IMR-90 (cell line): ENCODE results near the gene HTT-AS. TPM values are rescaled to one million over a fixed set of nuclear protein-coding genes. Genes with fewer than 3 reads are reported as not detected.

Experiments used
- ATAC-seq: fragments of 200-7000 bp; cut with Tn5 transposase; 2 replicates; pipeline ENCODE4 v1.9.1; 2020; ENCODE audit warnings: low read depth, mild to moderate bottlenecking, moderate library complexity
- BruUV-seq: library from RNA; stranded (reverse); fragments of 400-500 nt; replicated peaks from 2 replicates; lab custom pipeline; 2021; lab: Mats Ljungman, UMichigan
- CTCF ChIA-PET: fragments of 300-600 bp; formaldehyde crosslinking; extraction: SDS; loops from one replicate; lab custom pipeline; 2021; ENCODE audit warnings: antibody characterized with exemption; lab: Yijun Ruan, JAX
- POLR2A ChIA-PET: fragments of 300-600 bp; sonication (Branson Sonifier 250); formaldehyde crosslinking; loops from one replicate; lab custom pipeline; 2022; ENCODE audit warnings: antibody characterized with exemption; ENCODE audit not compliant: unreplicated experiment; lab: Charles Lee
- DNase-seq: peaks from one replicate; pipeline ENCODE4 v3.0.0; 2013
- H2AFZ ChIP-seq: replicated peaks from 2 replicates; pipeline ENCODE3; 2013; ENCODE audit warnings: low read length, mild to moderate bottlenecking; ENCODE audit not compliant: poor library complexity
- H2AK5ac ChIP-seq: 2 replicates; pipeline ENCODE4 v1.6.1; 2013; ENCODE audit warnings: low read depth, low read length, inconsistent platforms
- H2AK9ac ChIP-seq: replicated peaks from 2 replicates; pipeline ENCODE3; 2013; ENCODE audit warnings: mild to moderate bottlenecking, low read depth, low read length, moderate library complexity; ENCODE audit not compliant: poor library complexity
- H2BK120ac ChIP-seq: 2 replicates; pipeline ENCODE4 v1.6.1; 2013; ENCODE audit warnings: low read depth, low read length, inconsistent platforms
- H2BK15ac ChIP-seq: 3 replicates; pipeline ENCODE4 v1.6.1; 2013; ENCODE audit warnings: low read depth, low read length, inconsistent platforms
- H2BK20ac ChIP-seq: 2 replicates; pipeline ENCODE4 v1.6.1; 2013; ENCODE audit warnings: low read depth, mild to moderate bottlenecking, inconsistent platforms, low read length, moderate library complexity
- H2BK5ac ChIP-seq: 2 replicates; pipeline ENCODE4 v1.6.1; 2013; ENCODE audit warnings: mild to moderate bottlenecking, low read depth, low read length, inconsistent platforms; ENCODE audit not compliant: poor library complexity, severe bottlenecking
- H3K14ac ChIP-seq: replicated peaks from 2 replicates; pipeline ENCODE4 v1.6.1; 2013; ENCODE audit warnings: low read depth, low read length, inconsistent platforms
- H3K18ac ChIP-seq: 2 replicates; pipeline ENCODE4 v1.6.1; 2013; ENCODE audit warnings: low read depth, low read length, control low read depth
- H3K23ac ChIP-seq: 2 replicates; pipeline ENCODE4 v1.6.1; 2013; ENCODE audit warnings: low read depth, low read length, inconsistent platforms
- H3K27ac ChIP-seq: 2 replicates; pipeline ENCODE4 v1.5.1; 2013; ENCODE audit warnings: mild to moderate bottlenecking, control low read depth, low read length; ENCODE audit not compliant: insufficient read depth
- H3K27me3 ChIP-seq: 2 replicates; pipeline ENCODE4 v1.6.1; 2013; ENCODE audit warnings: low read length; ENCODE audit not compliant: control insufficient read depth, insufficient read depth
- H3K36me3 ChIP-seq: 2 replicates; pipeline ENCODE4 v1.6.1; 2013; ENCODE audit warnings: low read length, mixed read lengths; ENCODE audit not compliant: control insufficient read depth, insufficient read depth
- H3K4ac ChIP-seq: 2 replicates; pipeline ENCODE4 v1.6.1; 2013; ENCODE audit warnings: low read depth, low read length, inconsistent platforms
- H3K4me1 ChIP-seq: 2 replicates; pipeline ENCODE4 v1.6.1; 2013; ENCODE audit warnings: low read length, mixed read lengths; ENCODE audit not compliant: control insufficient read depth, insufficient read depth
- H3K4me2 ChIP-seq: 2 replicates; pipeline ENCODE4 v1.6.1; 2013; ENCODE audit warnings: low read depth, mild to moderate bottlenecking, control low read depth, low read length, moderate library complexity
- H3K4me3 ChIP-seq: 2 replicates; pipeline ENCODE4 v1.5.1; 2013; ENCODE audit warnings: low read depth, mild to moderate bottlenecking, control low read depth, low read length, moderate library complexity; ENCODE audit not compliant: insufficient read depth
- H3K56ac ChIP-seq: 2 replicates; pipeline ENCODE4 v1.6.1; 2013; ENCODE audit warnings: low read length, inconsistent platforms; ENCODE audit not compliant: insufficient read depth; ENCODE audit errors: extremely low read depth
- H3K79me1 ChIP-seq, 2 experiments: 2 replicates each; pipeline ENCODE4 v1.6.1; 2013; ENCODE audit warnings: low read length in 2 of 2, inconsistent platforms in 1 of 2, low read depth in 1 of 2
- H3K9ac ChIP-seq: 2 replicates; pipeline ENCODE4 v1.6.1; 2013; ENCODE audit warnings: low read depth, low read length, control low read depth
- H3K9me1 ChIP-seq: 2 replicates; pipeline ENCODE4 v1.6.1; 2013; ENCODE audit warnings: low read length, inconsistent platforms; ENCODE audit not compliant: insufficient read depth
- H3K9me3 ChIP-seq: 2 replicates; pipeline ENCODE4 v1.6.1; 2013; ENCODE audit warnings: low read length; ENCODE audit not compliant: control insufficient read depth, insufficient read depth
- H4K20me1 ChIP-seq: 2 replicates; pipeline ENCODE4 v1.6.1; 2013; ENCODE audit warnings: low read length, inconsistent platforms; ENCODE audit not compliant: insufficient read depth
- H4K5ac ChIP-seq: 2 replicates; pipeline ENCODE4 v1.6.1; 2013; ENCODE audit warnings: mild to moderate bottlenecking, low read depth, low read length, control low read depth
- H4K8ac ChIP-seq, 2 experiments: 2 replicates each; pipeline ENCODE4 v1.6.1; 2013; ENCODE audit warnings: low read depth in 2 of 2, low read length in 2 of 2, control low read depth in 1 of 2, inconsistent platforms in 1 of 2
- H4K91ac ChIP-seq: 2 replicates; pipeline ENCODE4 v1.6.1; 2013; ENCODE audit warnings: low read depth, low read length, inconsistent platforms; ENCODE audit not compliant: insufficient read depth
- FOS ChIP-seq: fragments of 150-350 bp; IDR thresholded peaks from 2 replicates; pipeline ENCODE4 v1.6.1; 2016; ENCODE audit warnings: low read depth, low read length
- NFE2L2 ChIP-seq: fragments of 150-350 bp; IDR thresholded peaks from 2 replicates; pipeline ENCODE4 v1.6.1; 2016; ENCODE audit warnings: low read depth, mild to moderate bottlenecking, low read length
- WGBS, 2 experiments: methylation state at CpG; one replicate each; pipeline versions ENCODE4 v1.1.5 to v1.1.7; 2013; ENCODE audit warnings: missing lambda C conversion rate in 2 of 2; ENCODE audit not compliant: insufficient read length in 1 of 2; ENCODE audit errors: extremely low coverage in 2 of 2; 5-methylcytosine and 5-hydroxymethylcytosine counted together
- dilution Hi-C: fragments of 300-500 bp; cut with HindIII; formaldehyde crosslinking; loops from one replicate; pipeline ENCODE4 v1.14.3; 2018; ENCODE audit warnings: low sequenced_read_pairs; ENCODE audit not compliant: unreplicated experiment
- in situ Hi-C: fragments of 300-500 bp; cut with MboI; formaldehyde crosslinking; loops from 3 replicates; pipeline ENCODE4 v1.14.3; 2019; ENCODE audit warnings: low sequenced_read_pairs, inconsistent platforms, mixed read lengths
- intact Hi-C: fragments of 100-400 bp; cut with micrococcal nuclease; formaldehyde crosslinking; loops from 2 replicates; pipeline ENCODE4 v1.10.0; 2022
- polyA plus RNA-seq, 3 experiments: library from polyadenylated mRNA; depleted of rRNA; stranded (reverse); fragments of >200 nt; gene quantifications; 2 replicates each; pipeline ENCODE4 v1.2.3, GENCODE V29; 2012; ENCODE audit warnings: low replicate concordance in 1 of 3
- total RNA-seq: library from RNA; depleted of rRNA; stranded (reverse); fragments of >200 nt; gene quantifications from 2 replicates; pipeline ENCODE4 v1.2.3, GENCODE V29; 2012

HTT-AS gene
- total and polyA plus RNA-seq, 2 of the 4 experiments (the other 2 are of a cell fraction), result not detected

- H3K36me3 ChIP-seq, result no peaks in the 10 kb centered on the region
- no peak overlapping the region for H2BK15ac ChIP-seq
- peaks cover 2% of the 10 kb centered on the region; the same call in 1 of the 2 replicates for H3K4me1 ChIP-seq
- ATAC-seq (no peak), DNase-seq (peak; percentile 66)
- TF ChIP-seq FOS (no peak), NFE2L2 (no peak)
- no peak overlapping the region for H2BK120ac ChIP-seq
- no peak overlapping the region for H4K5ac ChIP-seq
- no peak overlapping the region for H3K56ac ChIP-seq
- peaks cover 20% of the 10 kb centered on the region for H3K27me3 ChIP-seq
- ChIA-PET CTCF (no interaction called here), POLR2A (no interaction called here)
- H3K18ac ChIP-seq, result no peak overlapping the region
- no peak overlapping the region for H3K4me3 ChIP-seq
- H3K23ac ChIP-seq, result no peak overlapping the region
- H3K9me1 ChIP-seq, result no peaks in the 10 kb centered on the region
- H4K91ac ChIP-seq, result no peak overlapping the region
- no peak overlapping the region for H3K4me2 ChIP-seq
- no peaks in the 10 kb centered on the region for H4K20me1 ChIP-seq
- dilution Hi-C loops, result no loop called here
- no peak overlapping the region for H2AK9ac ChIP-seq
- no peak overlapping the region for H2AK5ac ChIP-seq
- BruUV-seq, result no TSS peak
- no peak overlapping the region for H2BK20ac ChIP-seq
- H3K14ac ChIP-seq, result no peak overlapping the region
- no peak overlapping the region for H3K4ac ChIP-seq
- H2BK5ac ChIP-seq, result no peak overlapping the region
- in situ Hi-C loops, result no loop called here
- H3K27ac ChIP-seq, result no peak overlapping the region
- no peak overlapping the region for H3K9ac ChIP-seq
- H2AFZ ChIP-seq, result no peak overlapping the region
- intact Hi-C loops, result no loop called here
- no peak overlapping the region for H4K8ac ChIP-seq
- no peaks in the 10 kb centered on the region for H3K79me1 ChIP-seq
- 50% methylated on average over 1 of the region's 3 CpGs; no CpG with 5 or more reads in 1 of the 2 experiments for WGBS, 2 experiments
- H3K9me3 ChIP-seq, result no peaks in the 10 kb centered on the region
These were observed 8.8 kb downstream of the HTT-AS start for GRCh38 chr4:3065551-3065950.
